Measurements from ENCODE around the gene IFNG-AS1.

DNA sequence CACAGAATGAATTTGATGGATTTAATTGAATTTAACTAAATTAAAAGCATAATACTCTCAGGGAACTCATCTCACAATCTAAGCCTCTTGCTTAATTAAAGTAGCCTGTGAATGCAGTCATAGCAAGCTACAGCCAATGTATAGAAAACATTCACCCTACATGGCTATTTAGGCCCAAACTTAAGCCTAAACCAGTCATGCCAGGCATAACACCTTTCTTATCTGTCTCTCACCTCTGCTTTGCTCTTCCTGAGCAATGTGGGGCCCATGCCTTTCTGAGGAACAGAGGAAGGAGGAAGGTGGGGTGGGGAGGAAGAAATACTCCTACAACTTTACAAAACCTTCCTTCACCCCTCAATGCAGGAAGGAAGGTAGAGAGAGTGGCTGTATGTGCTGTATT, 29.1 kb downstream of the IFNG-AS1 start:
- TF ChIP-seq POLR2A (IDR thresholded peaks at IDR 0.05) (no peak), POLR2AphosphoS5 (IDR thresholded peaks at IDR 0.05) (no peak)
- TF ChIP-seq, protein P1, sequence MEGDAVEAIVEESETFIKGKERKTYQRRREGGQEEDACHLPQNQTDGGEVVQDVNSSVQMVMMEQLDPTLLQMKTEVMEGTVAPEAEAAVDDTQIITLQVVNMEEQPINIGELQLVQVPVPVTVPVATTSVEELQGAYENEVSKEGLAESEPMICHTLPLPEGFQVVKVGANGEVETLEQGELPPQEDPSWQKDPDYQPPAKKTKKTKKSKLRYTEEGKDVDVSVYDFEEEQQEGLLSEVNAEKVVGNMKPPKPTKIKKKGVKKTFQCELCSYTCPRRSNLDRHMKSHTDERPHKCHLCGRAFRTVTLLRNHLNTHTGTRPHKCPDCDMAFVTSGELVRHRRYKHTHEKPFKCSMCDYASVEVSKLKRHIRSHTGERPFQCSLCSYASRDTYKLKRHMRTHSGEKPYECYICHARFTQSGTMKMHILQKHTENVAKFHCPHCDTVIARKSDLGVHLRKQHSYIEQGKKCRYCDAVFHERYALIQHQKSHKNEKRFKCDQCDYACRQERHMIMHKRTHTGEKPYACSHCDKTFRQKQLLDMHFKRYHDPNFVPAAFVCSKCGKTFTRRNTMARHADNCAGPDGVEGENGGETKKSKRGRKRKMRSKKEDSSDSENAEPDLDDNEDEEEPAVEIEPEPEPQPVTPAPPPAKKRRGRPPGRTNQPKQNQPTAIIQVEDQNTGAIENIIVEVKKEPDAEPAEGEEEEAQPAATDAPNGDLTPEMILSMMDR (IDR thresholded peaks at IDR 0.05) = no peak
